HG02973 (cell line): ENCODE data around the gene RTP1.
"Not testable (repeated sequence)": the region's sequence is repeated elsewhere in the genome, so short reads cannot be mapped to it uniquely, and the experiment has no call there.

Experiments used
- ATAC-seq: cut with Tn5 transposase; IDR thresholded peaks from one replicate; pipeline ENCODE4 v1.9.1; 2021; ENCODE audit warnings: moderate library complexity; ENCODE audit not compliant: unreplicated experiment

The RTP1 gene

GRCh38 chr3:187237741-187238140, 40.5 kb downstream of the RTP1 start:
- no peak for ATAC-seq

GRCh38 chr3:187238239-187238638, 41.0 kb downstream of the RTP1 start:
- ATAC-seq, result no peak

- ATAC-seq, result not testable (repeated sequence)
Observed at GRCh38 chr3:187238835-187239234, 41.5 kb downstream of the RTP1 start.

- no peak for ATAC-seq
Observed at GRCh38 chr3:187242435-187242834, 45.1 kb downstream of the RTP1 start.

- ATAC-seq, result no peak
Observed at GRCh38 chr3:187242900-187243299, 45.6 kb downstream of the RTP1 start.

GRCh38 chr3:187243933-187244524, 46.7 kb downstream of the RTP1 start:
- ATAC-seq, result no peak

GRCh38 chr3:187247398-187247797, 50.1 kb downstream of the RTP1 start:
- no peak for ATAC-seq
